ENCODE data around the gene HNF1A.
A peak's percentile ranks its signal among the peaks of the same experiment; 100 is the strongest.
"Not testable (repeated sequence)": the region's sequence is repeated elsewhere in the genome, so short reads cannot be mapped to it uniquely, and the experiment has no call there.

The HNF1A gene

GRCh38 chr12:121015825-121016766 is 37.8 kb downstream of the HNF1A start, which contains the start of gene C12orf43:
Gene C12orf43 (minus strand): TSS chr12:121016487. CDS start chr12:121016474, 13 bp downstream.
- DNase-seq: peak; percentile 89

GRCh38 chr12:121017966-121018491 is 39.7 kb downstream of the HNF1A start:
- no peak for DNase-seq

DNA sequence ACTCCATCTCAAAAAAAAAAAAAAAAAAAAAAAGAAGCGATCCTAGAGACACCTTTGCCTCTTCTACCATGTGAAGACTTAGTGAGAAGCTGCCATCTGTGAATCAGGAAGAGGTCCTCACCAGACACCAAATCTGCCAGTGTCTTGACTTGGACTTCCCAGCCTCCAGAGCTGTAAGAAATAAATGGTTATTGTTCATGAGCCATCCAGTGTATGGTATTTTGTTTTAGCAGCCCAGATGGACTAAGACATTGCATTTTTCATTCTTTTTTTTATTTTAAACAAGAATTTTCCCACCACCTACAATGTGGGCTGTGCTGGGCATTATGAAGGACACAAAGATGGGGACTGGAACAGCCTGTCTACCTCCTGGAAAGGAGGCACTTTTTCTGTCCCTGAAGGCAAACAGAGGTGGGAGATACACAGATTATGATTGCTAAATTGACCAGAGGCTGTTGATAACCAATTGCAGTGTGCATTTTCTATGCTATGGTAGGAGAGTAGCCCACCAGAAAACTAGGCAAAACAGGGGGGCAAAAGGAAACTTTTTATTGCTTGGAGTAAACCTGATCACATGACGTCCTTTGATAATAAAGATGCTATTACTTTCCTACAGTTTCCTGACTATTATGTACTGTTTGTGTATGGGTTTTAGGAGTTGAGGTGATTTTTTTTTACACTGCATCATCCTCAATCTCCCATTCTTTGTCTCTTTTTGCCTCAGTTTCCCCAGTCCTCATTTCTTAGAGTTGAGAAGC is 40.7 kb downstream of the HNF1A start:
- DNase-seq: no peak

- DNase-seq: no peak
These were observed 43.4 kb downstream of the HNF1A start for GRCh38 chr12:121021754-121022153.

DNA sequence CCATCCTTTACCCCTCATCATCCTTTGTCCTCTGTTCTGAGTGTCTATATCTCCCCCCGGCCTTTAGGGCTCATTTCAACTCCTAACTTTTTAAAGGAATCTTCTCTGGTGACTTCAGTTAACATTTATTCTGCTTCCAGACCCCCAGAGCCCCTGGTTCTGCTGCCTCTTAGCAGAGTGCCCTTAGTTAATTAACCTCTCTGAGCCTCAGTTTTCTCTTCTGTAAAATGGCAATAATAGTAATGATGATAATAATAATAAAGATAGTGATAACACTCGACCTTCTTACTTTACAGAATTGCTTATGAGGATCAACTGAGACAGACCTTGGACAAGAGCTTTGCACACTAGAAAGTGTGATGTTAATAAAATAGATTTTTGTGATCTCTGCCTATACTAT is 44.4 kb downstream of the HNF1A start:
- no peak for DNase-seq

GRCh38 chr12:121023799-121024198 is 45.5 kb downstream of the HNF1A start:
- DNase-seq: no peak

DNA sequence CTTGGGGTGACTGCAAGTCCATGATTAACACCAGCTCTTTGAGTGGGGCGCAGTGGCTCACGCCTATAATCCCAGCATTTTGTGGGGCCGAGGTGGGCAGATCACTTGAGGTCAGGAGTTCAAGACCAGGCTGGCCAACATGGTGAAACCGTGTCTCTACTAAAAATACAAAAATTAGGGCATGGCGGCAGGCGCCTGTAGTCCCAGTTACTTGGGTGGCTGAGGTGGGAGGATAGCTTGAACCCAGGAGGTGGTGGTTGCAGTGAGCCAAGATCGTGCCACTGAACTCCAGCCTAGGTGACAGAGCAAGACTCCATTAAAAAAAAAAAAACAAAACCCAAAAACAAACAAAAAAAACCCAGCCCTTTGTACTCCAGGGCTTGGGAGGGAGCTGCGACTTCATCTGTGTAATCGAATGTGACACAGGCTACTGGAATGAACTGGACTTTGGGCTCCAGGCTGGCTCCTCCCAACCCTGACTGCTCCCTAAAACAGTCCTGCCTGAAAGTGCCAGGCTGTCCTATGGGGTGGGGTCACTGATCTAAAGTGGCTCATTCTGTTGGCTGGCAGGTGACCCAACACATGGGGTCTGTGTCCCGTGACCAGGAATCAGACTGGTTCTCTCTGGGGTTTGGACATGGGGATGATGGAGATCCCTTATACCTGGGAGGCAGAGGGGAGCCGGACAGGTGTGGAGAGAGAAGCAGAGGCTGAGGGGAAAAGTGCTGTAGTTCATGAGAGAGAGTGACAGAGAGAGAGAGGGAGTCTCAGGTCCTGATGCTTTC is 47.3 kb downstream of the HNF1A start:
- DNase-seq: no peak

DNA sequence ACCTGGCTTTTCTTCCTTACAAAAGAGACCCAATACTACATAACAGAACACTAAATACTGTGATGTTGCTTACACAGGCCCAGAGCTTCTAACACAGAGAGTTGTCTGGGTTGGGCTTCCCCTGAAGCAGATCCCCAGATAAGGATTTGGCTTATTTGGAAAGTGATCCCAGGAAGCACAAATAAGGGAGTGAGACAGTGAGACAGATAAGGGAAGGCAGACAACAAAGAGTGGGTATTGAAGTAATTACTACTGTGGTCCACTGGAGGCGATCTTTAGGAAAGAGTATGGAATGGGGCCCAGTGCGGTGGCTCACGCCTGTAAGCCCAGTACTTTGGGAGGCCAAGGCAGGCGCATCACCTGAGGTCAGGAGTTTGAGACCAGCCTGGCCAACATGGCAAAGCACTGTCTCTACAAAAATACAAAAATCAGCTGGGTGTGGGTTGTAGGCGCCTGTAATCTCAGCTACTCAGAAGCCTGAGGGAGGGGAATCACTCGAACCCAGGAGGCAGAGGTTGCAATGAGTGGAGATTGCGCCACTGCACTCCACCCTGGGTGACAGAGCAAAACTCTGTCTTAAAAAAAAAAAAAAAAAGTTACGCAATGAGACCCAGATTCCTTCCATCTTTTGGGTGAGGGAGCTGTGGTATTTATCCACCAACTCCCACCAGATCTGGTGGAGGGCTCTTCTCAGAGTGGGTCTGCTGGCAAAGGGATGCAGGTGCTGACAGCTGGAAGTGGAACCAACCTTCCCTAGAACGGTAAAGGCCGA is 48.1 kb downstream of the HNF1A start:
- DNase-seq: no peak

DNA sequence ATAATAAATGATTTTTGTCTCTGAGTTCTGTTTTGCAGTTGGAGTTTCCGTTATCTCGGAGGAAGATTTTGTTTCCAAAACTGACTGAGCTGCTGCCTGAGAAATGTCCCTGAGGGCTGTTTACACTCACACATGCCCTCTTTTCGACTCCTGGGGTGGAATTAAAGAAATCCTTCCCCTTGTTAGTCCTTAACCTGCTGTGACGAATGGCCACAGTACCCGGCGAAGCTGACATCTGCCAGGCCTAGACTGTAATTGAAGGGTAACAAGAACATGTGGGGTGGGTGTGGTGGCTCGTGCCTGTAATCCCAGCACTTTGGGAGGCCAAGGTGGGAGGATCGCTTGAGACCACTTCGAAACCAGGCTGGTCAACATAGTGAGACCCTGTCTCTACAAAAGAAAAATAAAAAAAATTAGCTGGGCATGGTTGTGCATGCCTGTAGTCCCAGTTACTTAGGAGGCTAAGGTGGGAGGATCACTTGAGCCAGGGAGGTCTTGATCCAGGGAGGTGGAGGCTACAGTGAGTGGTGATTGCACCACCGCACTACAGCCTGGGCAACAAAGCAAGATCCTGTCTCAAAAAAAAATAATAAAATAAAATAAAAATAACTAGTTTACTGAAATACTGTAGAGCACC is 52.4 kb downstream of the HNF1A start:
- no peak for DNase-seq

DNA sequence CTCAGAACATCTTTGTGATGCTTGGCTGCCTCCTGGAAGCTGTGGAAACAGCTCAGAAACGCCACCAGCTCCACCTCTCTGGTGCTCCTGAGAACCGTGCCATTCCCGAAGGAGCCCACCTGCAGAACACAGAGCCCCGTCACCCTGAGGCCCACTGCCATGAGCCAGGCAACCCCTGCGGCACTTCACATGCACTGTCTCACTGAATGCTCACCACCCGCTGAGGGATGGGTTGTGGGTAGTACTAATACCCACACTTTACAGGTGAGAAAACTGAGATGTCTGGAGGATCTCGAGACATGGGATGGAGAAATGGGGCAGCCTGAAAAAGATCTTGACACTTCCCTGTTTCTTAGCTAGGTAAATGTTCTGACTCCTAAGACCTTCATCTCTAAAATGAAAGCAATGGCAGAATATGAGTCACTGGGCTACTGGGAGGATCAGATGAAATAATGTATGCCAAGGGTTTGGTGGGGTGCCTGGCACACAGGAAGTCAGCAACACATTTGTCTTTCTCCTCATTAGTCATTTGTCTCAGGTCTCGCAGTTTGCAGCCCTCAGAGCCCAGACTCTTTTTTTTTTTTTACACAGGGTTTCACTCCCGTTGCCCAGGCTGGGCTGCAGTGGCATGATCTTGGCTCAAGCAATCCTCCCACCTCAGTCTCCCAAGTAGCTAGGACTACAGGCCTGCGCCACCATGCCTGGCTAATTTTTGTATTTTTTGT is 55.4 kb downstream of the HNF1A start:
- no peak for DNase-seq

GRCh38 chr12:121034616-121035305 is 56.4 kb downstream of the HNF1A start:
- DNase-seq: no peak

DNA sequence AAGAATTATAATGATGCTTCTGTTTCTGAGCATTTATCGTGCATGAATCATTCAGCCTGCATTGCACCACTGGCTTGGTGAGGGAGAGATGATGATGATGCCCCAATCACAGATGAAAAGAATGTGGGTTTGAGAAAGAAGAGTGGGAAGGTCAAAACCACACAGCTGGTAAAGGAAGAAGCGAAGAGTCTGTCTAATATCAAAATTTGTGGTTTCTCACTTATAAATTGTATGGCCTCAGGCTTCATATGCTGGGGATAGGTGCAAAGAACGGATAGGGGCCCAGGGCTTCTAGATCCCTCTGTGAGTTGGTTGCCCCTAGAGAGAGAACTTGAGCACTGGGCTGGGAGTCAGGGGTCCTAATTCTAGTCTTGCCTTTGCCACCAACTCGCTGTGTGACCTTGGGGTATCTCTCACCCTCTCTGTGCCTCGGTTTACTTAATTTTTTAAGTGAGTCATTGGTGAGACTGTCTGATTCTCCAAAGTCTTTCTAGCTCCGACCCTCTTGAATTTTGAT is 58.5 kb downstream of the HNF1A start:
- DNase-seq: no peak

- no peak for DNase-seq
These were observed 60.7 kb downstream of the HNF1A start, which contains the start of gene OASL for GRCh38 chr12:121038861-121039668. Gene OASL (minus strand): TSS chr12:121039246. CDS start chr12:121038971, 275 bp downstream.

- DNase-seq: no peak
These were observed 64.7 kb downstream of the HNF1A start for GRCh38 chr12:121043067-121043466.

- DNase-seq: not testable (repeated sequence)
These were observed 69.1 kb downstream of the HNF1A start for GRCh38 chr12:121047400-121047799.

- no peak for DNase-seq
These were observed 70.1 kb downstream of the HNF1A start for GRCh38 chr12:121048442-121048841.

GRCh38 chr12:121050725-121051124 is 72.4 kb downstream of the HNF1A start:
- no peak for DNase-seq

All from NCI-H187 treated with DMSO at 0.1 percent for 48 hours (cell line).